ENCODE measurements around the gene LRRC52. TPM values are rescaled to one million over a fixed set of nuclear protein-coding genes. Genes with fewer than 3 reads are reported as not detected.

Gene LRRC52
- total RNA-seq, 2 donors from 2014 or later: not detected

DNA sequence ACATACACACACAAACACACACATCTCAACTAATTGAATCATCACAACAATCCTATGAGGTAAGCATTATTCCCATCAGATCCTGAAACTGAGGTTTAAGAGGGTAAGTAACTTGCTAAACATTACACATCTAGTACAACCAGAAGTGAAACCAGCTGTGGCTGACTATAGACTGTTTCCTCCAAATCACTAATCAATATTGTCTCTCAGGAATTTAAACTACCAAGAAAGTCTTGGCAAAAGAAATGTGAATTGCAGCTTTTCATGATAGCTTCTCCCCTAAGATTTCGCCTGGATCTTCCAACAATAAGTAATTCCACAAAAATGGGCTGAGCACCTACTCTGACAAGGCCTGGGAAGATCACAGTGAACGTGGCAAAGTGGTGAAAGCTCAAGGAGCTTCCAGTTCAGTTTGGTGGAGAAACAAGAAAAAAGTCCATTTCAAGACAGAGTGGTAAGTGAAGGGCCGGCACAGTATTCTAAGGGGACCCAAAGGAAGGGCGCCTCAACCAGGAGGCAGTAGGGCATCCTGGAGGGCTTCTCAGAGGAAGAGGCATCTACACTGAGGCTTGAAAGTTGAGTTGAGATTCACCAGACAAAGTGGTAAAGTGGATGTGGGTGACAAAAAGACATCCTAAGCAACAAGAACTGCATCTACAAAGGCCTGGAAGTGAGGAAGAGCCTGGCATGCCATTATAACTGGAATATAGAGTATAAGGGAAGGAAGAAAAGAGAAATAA lies 22.1 kb downstream of the LRRC52 start:
- intact Hi-C loops (cut with DNase I): no loop called here
- 86 to 92% methylated on average over 4 of the region's 4 CpGs for WGBS, 2 donors
- DNase-seq: no peak
- Histone ChIP-seq H3K27me3 (no peaks in the 10 kb centered on the region), H3K9me3 (no peaks in the 10 kb centered on the region), H3K4me1 (no peaks in the 10 kb centered on the region), H3K27ac (no peak overlapping the region), H3K4me3 (no peak overlapping the region), H3K36me3 (replicated peaks in 1 of 2; ENCODE audit: insufficient read depth in 1 of 2, low read depth in 2 of 2) (no peaks in the 10 kb centered on the region)
- no peak for ATAC-seq
- TF ChIP-seq, protein P1, sequence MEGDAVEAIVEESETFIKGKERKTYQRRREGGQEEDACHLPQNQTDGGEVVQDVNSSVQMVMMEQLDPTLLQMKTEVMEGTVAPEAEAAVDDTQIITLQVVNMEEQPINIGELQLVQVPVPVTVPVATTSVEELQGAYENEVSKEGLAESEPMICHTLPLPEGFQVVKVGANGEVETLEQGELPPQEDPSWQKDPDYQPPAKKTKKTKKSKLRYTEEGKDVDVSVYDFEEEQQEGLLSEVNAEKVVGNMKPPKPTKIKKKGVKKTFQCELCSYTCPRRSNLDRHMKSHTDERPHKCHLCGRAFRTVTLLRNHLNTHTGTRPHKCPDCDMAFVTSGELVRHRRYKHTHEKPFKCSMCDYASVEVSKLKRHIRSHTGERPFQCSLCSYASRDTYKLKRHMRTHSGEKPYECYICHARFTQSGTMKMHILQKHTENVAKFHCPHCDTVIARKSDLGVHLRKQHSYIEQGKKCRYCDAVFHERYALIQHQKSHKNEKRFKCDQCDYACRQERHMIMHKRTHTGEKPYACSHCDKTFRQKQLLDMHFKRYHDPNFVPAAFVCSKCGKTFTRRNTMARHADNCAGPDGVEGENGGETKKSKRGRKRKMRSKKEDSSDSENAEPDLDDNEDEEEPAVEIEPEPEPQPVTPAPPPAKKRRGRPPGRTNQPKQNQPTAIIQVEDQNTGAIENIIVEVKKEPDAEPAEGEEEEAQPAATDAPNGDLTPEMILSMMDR (IDR thresholded peaks at IDR 0.05): no peak
- TF ChIP-seq POLR2A (IDR thresholded peaks at IDR 0.05): no peak

DNA sequence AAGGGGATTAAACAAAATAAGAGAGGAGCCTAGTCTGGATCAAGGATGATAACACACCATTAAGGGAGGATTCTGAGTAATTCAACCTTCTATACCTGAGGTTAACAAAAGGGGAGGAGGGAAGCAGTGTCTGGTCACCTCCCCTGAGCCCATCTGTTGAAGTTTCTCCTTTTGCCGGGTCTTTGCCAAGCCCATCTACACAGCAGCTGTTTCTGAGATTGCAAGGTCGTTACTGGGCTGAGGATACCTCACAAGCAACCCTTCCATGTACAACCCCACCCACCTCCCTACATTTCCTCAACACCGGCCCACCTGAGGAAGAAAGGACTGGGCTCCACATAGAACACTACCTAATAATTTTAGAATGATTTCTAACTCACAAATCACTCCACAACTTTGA lies 26.3 kb downstream of the LRRC52 start:
- H3K4me1 ChIP-seq: no peaks in the 10 kb centered on the region
- no peaks in the 10 kb centered on the region for H3K36me3 ChIP-seq (replicated peaks in 1 of 2; ENCODE audit: insufficient read depth in 1 of 2, low read depth in 2 of 2)
- whole genome bisulfite sequencing, 2 donors: 55 to 56% methylated on average over 3 of the region's 3 CpGs
- TF ChIP-seq, protein P1 (IDR thresholded peaks at IDR 0.05): no peak
- no peak for TF ChIP-seq POLR2A (IDR thresholded peaks at IDR 0.05)
- ATAC-seq (no peak), DNase-seq (no peak)
- H3K27me3 ChIP-seq: no peaks in the 10 kb centered on the region
- H3K4me3 ChIP-seq: no peak overlapping the region
- intact Hi-C loops (cut with DNase I): no loop called here
- no peak overlapping the region for H3K27ac ChIP-seq
- H3K9me3 ChIP-seq: no peaks in the 10 kb centered on the region

DNA sequence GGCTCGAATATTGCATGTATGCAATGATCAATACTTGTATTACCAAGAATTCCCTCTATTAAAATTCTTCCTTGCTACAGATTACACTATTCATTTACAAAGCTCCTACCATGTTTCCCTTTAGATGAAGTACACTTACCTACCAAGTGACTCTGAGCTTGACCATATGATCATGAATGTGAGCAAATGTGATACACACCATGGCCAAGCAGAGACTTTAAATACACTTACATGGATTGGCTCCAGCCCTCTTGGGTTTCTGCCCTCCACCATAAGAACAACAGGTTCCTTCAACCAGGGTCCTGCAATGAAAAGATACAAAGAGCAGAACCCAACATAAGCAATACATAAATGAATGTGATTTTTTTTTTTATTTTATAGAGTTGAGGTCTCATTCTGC lies 30.0 kb downstream of the LRRC52 start:
- DNase-seq: no peak

DNA sequence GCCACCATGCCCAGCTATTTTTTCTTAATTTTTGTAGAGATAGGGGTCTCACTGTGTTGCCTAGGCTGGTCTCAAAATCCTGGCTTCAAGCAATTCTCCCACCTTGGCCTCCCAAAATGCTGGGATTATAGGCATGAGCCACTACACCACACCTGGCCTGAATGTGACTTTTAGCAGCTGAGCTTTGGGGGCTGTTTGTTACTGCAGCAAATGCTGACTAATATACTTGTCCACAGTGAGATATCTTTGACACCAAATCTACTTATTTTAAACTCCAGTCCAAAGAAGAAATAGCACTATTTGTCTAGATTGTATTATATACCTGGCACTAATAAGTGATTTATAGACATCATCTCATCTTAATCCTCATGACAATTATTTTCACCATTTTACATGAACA lies 30.5 kb downstream of the LRRC52 start:
- Histone ChIP-seq H3K4me3 (no peak overlapping the region), H3K27me3 (no peaks in the 10 kb centered on the region), H3K27ac (no peak overlapping the region), H3K4me1 (no peaks in the 10 kb centered on the region), H3K9me3 (no peaks in the 10 kb centered on the region), H3K36me3 (replicated peaks in 1 of 2; ENCODE audit: insufficient read depth in 1 of 2, low read depth in 2 of 2) (no peaks in the 10 kb centered on the region)
- intact Hi-C loops (cut with DNase I): no loop called here
- DNase-seq: no peak
- no peak for TF ChIP-seq POLR2A (IDR thresholded peaks at IDR 0.05)
- TF ChIP-seq, protein P1 (IDR thresholded peaks at IDR 0.05): no peak
- ATAC-seq: no peak

More for the DNA sequence above, 30.0 kb downstream of the LRRC52 start:
- TF ChIP-seq, protein P1 (IDR thresholded peaks at IDR 0.05): no peak
- no peak for TF ChIP-seq POLR2A (IDR thresholded peaks at IDR 0.05)
- H3K4me1 ChIP-seq: no peaks in the 10 kb centered on the region
- H3K27ac ChIP-seq: no peak overlapping the region
- no peaks in the 10 kb centered on the region for H3K27me3 ChIP-seq
- intact Hi-C loops (cut with DNase I): no loop called here
- WGBS, 2 donors: 83 to 90% methylated on average over 1 of the region's 1 CpG
- no peak for ATAC-seq
- H3K9me3 ChIP-seq: no peaks in the 10 kb centered on the region
- no peaks in the 10 kb centered on the region for H3K36me3 ChIP-seq (replicated peaks in 1 of 2; ENCODE audit: insufficient read depth in 1 of 2, low read depth in 2 of 2)
- H3K4me3 ChIP-seq: no peak overlapping the region

Measured in body of pancreas (tissue), 4 donors.